HG02642 (cell line): Measurements from ENCODE around the gene ERICH6B.
"Not testable (repeated sequence)": the region's sequence is repeated elsewhere in the genome, so short reads cannot be mapped to it uniquely, and the experiment has no call there.

ENCODE experiments used
- ATAC-seq: cut with Tn5 transposase; IDR thresholded peaks from one replicate; pipeline ENCODE4 v1.9.1; 2021; ENCODE audit warnings: mild to moderate bottlenecking; ENCODE audit not compliant: unreplicated experiment, poor library complexity

Gene ERICH6B

DNA sequence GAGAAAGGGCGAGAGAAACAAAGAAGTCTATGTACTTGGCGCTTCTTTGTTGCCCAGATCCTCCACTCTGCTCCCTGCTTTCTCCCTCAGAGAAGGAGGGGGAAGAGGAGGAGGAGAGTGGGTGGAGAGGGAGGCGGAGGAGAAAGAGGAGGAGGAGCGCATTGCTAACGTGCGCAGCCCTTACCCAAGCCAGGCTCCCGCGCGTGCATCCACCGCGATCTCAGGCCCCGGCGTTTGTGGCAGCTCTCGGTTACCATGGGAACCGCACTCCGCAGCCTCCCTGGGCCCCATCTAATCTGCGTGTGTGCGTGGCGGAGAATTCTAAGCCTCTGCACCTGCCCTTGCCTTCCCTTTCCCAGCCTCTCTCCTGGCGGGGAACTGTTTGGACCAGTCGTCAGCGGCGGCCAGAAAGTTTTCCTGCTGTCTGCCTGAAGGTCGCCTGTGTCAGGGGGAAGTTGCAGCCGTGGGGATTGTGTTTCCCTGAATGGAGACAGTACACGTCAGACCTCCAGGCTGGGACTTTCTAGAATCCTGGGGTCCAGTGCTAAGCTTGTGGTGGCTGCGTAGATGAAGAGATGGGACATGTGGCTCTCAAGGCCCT, at the start of gene ERICH6B:
Gene ERICH6B (minus strand): TSS at position 239 of the 601 bp plus-strand sequence. CDS start 18,734 bp downstream, outside the sequence.
- no peak for ATAC-seq

- not testable (repeated sequence) for ATAC-seq
Measured at GRCh38 chr13:45662903-45663302, 47.4 kb upstream of the ERICH6B start.

DNA sequence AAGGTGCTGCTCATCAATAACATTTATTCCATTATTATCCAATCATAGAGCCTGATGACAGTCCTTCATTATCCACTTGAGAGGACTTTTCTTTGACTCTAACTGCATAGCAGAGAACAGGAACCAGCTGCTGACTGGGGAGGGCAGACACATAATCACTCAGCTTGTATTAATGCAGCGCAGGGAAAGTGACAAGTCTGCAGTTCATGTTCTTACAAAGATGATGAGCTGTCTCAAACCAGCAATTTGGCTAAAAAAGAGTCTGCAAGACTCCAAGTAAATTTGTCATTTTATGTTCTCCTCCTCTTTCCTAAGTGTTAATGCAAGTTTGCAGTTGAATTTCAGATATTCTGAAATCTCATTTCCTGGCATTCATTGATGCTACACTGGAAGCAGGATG, 46.6 kb upstream of the ERICH6B start:
- no peak for ATAC-seq

DNA sequence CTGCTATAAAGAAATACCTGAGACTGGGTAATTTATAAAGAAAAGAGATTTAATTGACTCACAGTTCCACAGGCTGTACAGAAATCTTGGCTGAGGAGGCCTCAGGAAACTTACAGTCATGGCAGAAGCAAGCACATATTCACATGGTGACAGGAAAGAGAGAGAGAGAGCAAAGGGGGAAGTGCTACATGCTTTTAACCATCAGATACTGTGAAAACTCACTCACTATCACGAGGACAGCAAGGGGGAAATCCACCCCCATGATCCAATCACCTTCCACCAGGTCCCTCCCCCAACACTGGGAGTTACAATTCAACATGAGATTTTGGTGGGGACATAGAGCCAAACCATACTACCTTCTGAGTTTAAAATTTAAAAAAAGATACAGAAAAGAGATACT, 44.9 kb upstream of the ERICH6B start:
- ATAC-seq: not testable (repeated sequence)

- ATAC-seq: no peak
Measured at GRCh38 chr13:45659536-45659935, 44.0 kb upstream of the ERICH6B start.

GRCh38 chr13:45658586-45659235, 43.2 kb upstream of the ERICH6B start:
- no peak for ATAC-seq

DNA sequence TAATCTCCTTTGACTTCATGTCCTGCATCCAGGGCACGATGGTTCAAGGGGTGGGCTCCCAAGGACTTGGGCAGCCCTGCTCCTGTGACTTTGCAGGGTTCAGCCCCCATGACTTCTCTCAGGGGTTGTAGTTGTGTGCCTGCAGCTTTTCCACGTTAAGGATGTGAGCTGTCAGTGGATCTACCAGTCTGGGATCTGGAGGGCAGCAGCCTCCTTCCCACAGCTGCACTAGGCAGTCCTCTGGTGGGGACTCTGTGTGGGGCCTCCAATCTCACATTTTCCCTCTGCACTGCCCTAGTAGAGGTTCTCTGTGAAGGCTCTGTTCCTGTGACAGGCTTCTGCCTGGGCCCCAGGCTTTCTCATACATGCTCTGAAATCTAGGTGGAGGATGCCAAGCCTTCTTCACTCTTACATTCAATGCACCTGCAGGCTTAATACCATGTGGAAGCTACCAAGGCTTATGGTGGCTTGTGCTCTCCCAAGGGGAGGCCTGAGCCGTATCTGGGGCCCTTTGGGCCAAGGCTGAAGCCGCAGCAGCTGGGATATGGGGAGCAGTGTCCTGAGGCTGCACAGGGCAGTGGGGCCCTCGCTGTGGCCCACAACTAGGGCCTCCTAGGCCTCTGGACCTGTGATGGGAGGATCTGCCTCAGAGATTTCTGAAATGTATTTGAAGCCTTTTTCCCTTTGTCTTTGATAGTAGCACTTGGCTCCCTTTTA, 39.3 kb upstream of the ERICH6B start:
- no peak for ATAC-seq

GRCh38 chr13:45645263-45645662, 29.7 kb upstream of the ERICH6B start:
- ATAC-seq: not testable (repeated sequence)

DNA sequence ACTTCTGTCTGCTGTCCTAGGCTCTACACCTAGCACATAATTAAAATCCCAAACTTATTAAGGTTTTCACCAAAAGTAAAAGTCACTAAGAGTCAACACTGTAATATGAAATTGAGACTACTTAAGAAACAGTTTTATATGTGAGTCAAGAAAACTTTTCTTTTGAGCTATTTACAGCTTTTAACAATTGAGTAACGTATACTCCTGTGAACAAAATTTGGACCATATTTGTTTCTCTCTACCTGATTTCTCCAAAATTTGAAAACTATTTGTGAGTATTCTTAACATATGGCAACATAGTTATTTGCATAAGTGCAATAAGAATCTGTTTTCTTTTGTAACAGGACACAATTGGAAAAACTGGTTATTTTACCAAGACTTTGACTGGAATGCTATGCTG, 26.6 kb upstream of the ERICH6B start:
- not testable (repeated sequence) for ATAC-seq

- not testable (repeated sequence) for ATAC-seq
Measured at GRCh38 chr13:45635291-45635690, 19.8 kb upstream of the ERICH6B start.

GRCh38 chr13:45630791-45631190, 15.3 kb upstream of the ERICH6B start:
- ATAC-seq: no peak

GRCh38 chr13:45629940-45630339, 14.4 kb upstream of the ERICH6B start:
- no peak for ATAC-seq

DNA sequence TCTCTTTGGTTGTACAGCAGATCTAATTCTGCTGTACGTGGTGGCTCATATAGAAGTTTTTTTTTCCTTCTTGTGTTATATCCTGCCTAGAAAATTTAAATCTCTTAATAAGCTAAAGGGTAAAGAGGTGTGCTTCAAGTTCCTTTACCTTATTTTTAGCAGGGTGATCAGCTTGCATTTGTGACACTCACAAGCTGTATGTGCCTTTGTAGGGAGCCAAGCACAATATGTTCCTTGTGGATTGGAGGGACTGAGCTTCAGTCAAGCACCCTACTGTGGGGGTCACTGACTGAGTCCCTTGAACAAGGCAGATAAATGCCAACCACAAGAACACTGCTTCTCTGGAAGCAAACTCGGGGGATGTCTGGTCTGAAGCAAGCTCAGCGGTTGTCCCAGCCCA, 12.6 kb upstream of the ERICH6B start:
- ATAC-seq: no peak

DNA sequence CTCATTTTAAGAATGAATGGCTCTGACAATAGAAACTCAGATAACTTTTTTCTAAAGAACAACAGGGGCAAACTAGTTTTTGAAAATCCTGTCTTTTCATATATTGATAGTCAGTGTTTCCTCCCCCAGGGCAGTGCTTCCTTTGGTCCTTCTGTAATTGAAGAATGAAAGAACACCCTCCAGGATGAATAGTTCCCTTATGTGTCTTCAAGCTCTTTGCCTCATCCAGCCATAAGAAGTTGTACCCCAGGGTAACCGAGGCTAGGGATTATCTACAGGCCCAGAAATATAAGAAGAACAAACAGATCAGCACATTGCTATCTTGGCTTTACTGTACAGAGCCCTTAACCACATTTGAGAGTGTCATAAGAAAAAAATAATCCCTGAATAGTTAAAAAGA, 12.1 kb upstream of the ERICH6B start:
- no peak for ATAC-seq

GRCh38 chr13:45626731-45627374, 11.3 kb upstream of the ERICH6B start:
- ATAC-seq: no peak

- no peak for ATAC-seq
Measured at GRCh38 chr13:45623516-45624090, 8.1 kb upstream of the ERICH6B start.

DNA sequence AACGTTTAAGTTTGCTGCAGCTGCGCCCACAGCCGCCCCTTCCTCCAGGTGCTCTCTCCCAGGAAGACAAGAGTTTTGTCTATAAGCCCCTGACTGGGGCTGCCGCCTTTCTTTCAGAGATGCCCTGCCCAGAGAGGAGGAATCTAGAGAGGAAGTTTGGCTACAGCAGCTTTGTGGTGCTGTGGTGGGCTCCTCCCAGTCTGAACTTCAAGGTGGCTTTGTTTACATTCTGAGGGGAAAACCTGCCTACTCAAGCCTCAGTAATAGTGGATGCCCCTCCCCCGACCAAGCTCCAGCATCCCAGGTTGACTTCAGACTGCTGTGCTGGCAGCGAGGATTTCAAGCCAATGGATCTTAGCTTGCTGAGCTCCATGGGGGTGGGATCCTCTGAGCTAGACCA, 6.4 kb upstream of the ERICH6B start:
- ATAC-seq: no peak

DNA sequence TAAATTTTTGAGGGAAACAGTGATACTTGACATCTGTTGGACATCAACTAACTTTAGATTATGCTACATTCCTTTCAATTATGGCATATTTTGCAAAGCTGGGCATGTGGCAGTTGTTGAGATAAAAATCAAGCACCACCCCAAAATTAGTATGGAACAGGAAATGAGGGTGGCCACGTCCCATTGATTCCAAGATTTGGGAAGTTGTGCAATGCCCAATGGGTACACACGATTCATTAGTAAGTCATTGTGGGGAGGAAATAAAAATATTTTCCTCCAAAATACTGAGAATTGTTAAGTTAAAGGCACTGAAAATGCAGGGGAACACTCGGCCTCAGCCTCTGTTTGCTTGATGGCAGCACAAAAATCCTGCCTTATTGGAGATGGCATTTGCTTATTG, 7.6 kb downstream of the ERICH6B start:
- ATAC-seq: no peak

GRCh38 chr13:45604892-45605291, 10.6 kb downstream of the ERICH6B start:
- ATAC-seq: no peak

- no peak for ATAC-seq
Measured at GRCh38 chr13:45603338-45603737, 12.2 kb downstream of the ERICH6B start.
